ENCODE measurements around the gene B3GALT6.
"Not testable (repeated sequence)": the region's sequence is repeated elsewhere in the genome, so short reads cannot be mapped to it uniquely, and the experiment has no call there.

Gene B3GALT6

GRCh38 chr1:1239614-1240347, 7.7 kb downstream of the B3GALT6 start:
- DNase-seq: no peak
- in situ Hi-C loops (cut with MboI; ENCODE audit: low pct_unique_long_range_greater_than_20kb, low sequenced_read_pairs): loop anchor here (25.0 kb wide), 1 partner anchor 102 kb away; no protein-coding TSS in a partner anchor

GRCh38 chr1:1240348-1240732, 8.3 kb downstream of the B3GALT6 start:
- no peak for DNase-seq
- in situ Hi-C loops (cut with MboI; ENCODE audit: low pct_unique_long_range_greater_than_20kb, low sequenced_read_pairs): loop anchor here (25.0 kb wide), 1 partner anchor 103 kb away; no protein-coding TSS in a partner anchor

DNA sequence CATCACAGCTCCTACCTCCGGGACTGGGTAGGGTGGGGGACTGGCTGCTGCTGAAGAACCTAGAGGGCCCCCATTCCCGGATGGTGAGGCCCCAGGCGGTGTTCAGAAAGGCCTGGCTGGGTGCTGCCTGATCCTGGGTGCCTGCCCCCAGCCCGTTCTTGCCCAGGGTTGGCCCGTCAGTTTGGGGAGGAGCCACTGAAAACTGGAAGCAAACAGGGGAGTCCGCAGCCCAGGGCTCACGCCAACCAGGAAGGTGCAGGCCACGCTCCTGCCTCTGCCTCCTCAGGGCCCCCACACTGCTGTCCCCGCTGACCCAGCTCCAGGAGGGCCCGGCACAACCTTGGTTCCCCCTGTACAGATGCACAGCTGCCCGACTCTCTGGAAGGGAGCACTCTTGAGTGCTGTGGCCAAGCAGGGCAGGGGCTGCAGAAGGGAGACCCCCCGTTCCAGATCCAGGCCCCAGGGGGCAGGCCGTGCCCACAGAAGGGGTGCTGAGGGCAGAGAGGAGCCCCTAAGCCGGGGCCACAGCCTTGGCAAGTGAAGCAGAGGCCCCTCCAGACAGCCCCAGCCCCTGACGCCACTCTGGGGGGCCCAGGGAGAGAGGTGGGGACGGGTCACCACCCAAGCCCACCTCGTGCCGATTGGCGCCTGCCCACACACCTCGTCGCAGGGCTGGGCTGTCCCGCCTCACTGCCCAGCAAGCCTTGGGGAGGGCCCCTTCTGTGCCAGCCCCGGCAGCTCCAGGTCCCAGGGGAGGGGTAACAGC, 9.0 kb downstream of the B3GALT6 start:
- in situ Hi-C loops (cut with MboI; ENCODE audit: low pct_unique_long_range_greater_than_20kb, low sequenced_read_pairs): loop anchor here (25.0 kb wide), 1 partner anchor 104 kb away; no protein-coding TSS in a partner anchor
- no peak for DNase-seq

GRCh38 chr1:1241588-1242219, 9.7 kb downstream of the B3GALT6 start:
- in situ Hi-C loops (cut with MboI; ENCODE audit: low pct_unique_long_range_greater_than_20kb, low sequenced_read_pairs): loop anchor here (25.0 kb wide), 1 partner anchor 104 kb away; no protein-coding TSS in a partner anchor
- no peak for DNase-seq

DNA sequence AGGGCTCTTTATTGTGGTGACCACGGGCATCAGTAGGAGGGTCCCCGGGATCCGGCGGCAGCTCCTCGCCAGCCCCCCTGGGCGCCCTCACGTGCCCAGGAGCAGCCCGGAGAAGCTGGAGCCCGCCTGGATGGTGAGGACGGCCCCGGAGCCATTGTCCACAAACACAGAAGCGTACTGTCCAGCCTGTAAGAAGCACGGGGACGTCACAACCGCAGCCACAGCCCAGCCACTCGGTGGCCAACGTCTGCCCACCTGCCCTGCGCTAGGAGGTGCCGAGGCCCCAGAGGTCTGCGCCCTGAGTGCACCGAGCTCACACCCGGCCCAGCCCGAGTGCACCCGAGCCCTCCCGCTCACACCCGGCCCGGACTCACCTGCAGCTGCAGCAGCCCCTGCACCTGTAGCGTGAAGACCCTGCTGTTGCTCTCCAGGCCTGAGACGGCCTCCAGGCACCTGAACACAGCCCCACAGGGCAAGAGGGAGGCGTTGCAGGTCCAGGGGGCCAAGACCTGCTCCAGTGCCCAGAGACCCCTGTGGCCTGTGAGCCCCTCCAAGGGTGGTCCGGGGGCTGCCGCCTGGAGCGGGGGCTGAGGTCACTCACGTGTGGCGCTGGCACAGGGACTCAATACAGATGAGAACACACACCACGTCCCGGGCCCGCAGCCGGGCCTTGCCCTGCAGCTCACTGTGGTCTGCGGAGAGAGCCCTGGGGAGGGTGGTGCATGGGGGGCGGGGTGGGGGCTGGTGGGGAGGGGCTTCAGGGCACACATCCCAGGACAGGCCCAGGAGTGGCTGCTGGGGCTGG, 10.6 kb downstream of the B3GALT6 start:
- in situ Hi-C loops (cut with MboI; ENCODE audit: low pct_unique_long_range_greater_than_20kb, low sequenced_read_pairs): loop anchor here (25.0 kb wide), 1 partner anchor 105 kb away; no protein-coding TSS in a partner anchor
- no peak for DNase-seq

GRCh38 chr1:1243266-1243660, 11.2 kb downstream of the B3GALT6 start:
- no peak for DNase-seq
- in situ Hi-C loops (cut with MboI; ENCODE audit: low pct_unique_long_range_greater_than_20kb, low sequenced_read_pairs): loop anchor here (25.0 kb wide), 1 partner anchor 106 kb away; no protein-coding TSS in a partner anchor

DNA sequence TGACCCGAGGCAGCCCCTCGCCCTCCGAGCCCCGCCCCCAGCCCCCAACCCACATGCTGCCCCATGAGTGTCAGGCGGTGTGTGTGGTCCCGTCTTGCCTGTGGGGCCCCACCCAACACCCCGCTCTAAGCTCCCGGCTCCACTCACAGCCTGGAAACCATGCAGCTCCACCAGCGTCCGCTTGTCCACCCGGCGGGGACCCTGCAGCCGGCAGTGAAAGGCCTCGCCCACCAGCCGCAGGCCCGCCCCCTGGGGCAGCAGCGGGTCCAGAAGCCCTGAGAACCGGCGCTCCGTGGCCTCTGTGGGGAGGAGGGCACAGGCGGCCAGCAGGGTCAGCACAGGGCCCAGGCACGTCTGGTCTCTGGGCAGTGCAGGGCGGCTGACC, 11.8 kb downstream of the B3GALT6 start:
- no peak for DNase-seq
- in situ Hi-C loops (cut with MboI; ENCODE audit: low pct_unique_long_range_greater_than_20kb, low sequenced_read_pairs): loop anchor here (25.0 kb wide), 1 partner anchor 106 kb away; no protein-coding TSS in a partner anchor

- DNase-seq: no peak
- in situ Hi-C loops (cut with MboI; ENCODE audit: low pct_unique_long_range_greater_than_20kb, low sequenced_read_pairs): loop anchor here (25.0 kb wide), 1 partner anchor 107 kb away; no protein-coding TSS in a partner anchor
Measured at GRCh38 chr1:1244192-1244811, 12.3 kb downstream of the B3GALT6 start.

GRCh38 chr1:1245178-1245816, 13.3 kb downstream of the B3GALT6 start:
- DNase-seq: no peak
- in situ Hi-C loops (cut with MboI; ENCODE audit: low pct_unique_long_range_greater_than_20kb, low sequenced_read_pairs): loop anchor here (25.0 kb wide), 1 partner anchor 108 kb away; no protein-coding TSS in a partner anchor

- no peak for DNase-seq
- in situ Hi-C loops (cut with MboI; ENCODE audit: low pct_unique_long_range_greater_than_20kb, low sequenced_read_pairs): loop anchor here (25.0 kb wide), 1 partner anchor 109 kb away; no protein-coding TSS in a partner anchor
Measured at GRCh38 chr1:1245817-1246576, 14.0 kb downstream of the B3GALT6 start.

DNA sequence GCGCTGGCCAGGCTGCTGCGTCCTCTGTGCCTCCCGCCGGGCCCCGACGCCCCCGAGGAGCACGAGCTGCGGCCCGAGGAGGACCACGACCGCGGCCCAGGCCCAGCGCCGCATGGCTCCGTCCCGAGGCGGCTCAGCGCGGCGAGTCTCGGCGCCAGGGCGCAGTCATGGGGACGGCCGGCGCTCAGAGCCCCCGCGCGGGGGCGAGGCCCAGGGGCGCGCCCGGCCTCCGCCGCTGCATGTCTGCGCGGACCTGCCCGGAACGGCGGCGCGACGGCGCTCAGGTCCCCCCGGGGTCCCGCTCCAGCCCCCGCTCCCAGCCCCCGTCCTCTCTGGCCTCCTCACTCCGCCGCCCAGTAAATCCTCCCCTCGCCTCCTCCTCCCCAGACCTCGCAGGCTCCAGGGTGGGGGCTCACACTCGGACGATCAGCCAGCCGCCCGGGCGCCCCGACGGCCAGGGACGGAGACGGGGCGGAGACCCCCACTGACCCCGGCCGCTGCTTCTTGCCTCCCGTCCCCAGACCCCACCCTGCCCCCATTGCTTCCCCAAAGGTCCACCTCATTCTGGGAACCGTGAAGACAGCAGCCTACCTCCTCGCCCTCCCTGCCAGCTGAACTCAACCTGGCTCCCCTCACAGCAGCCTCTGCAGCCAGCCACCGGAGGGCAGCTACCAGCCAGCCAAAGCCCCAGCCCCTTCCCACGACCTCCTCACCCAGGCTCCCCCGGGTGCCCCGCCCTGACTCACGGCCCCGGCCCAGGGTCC, 14.7 kb downstream of the B3GALT6 start, which contains the start of gene C1QTNF12:
TSS of gene C1QTNF12 (minus strand) at position 146 of the 764 bp plus-strand sequence. CDS start at position 114, 32 bp downstream.
- no peak for DNase-seq
- in situ Hi-C loops (cut with MboI; ENCODE audit: low pct_unique_long_range_greater_than_20kb, low sequenced_read_pairs): loop anchor here (25.0 kb wide), 1 partner anchor 109 kb away; no protein-coding TSS in a partner anchor

- in situ Hi-C loops (cut with MboI; ENCODE audit: low pct_unique_long_range_greater_than_20kb, low sequenced_read_pairs): loop anchor here (25.0 kb wide), 1 partner anchor 110 kb away; no protein-coding TSS in a partner anchor
- DNase-seq: no peak
Measured at GRCh38 chr1:1247341-1247913, 15.4 kb downstream of the B3GALT6 start.

DNA sequence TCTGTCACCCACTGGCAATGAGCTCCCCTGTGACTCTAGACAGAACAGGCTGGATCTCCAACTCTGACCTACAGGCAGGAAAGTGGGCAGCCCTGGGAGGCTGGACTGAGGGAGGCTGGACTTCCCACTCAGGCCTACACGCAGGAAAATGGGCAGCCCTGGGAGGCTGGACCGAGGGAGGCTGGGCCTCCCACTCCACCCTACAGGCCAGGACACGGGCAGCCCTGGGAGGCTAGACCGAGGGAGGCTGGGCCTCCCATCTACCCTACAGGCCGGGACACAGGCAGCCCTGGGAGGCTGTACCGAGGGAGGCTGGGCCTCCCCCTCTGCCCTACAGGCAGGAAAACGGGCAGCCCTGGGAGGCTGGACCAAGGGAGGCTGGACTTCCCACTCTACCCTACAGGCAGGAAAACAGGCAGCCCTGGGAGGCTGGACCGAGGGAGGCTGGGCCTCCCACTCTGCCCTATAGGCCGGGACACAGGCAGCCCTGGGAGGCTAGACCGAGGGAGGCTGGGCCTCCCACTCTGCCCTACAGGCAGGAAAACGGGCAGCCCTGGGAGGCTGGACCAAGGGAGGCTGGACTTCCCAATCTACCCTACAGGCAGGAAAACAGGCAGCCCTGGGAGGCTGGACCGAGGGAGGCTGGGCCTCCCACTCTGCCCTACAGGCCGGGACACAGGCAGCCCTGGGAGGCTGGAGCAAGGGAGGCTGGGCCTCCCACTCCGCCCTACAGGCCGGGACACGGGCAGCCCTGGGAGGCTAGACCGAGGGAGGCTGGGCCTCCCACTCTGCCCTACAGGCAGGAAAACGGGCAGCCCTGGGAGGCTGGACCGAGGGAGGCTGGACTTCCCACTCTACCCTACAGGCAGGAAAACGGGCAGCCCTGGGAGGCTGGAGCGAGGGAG, 16.2 kb downstream of the B3GALT6 start:
- in situ Hi-C loops (cut with MboI; ENCODE audit: low pct_unique_long_range_greater_than_20kb, low sequenced_read_pairs): loop anchor here (25.0 kb wide), 1 partner anchor 111 kb away; no protein-coding TSS in a partner anchor
- not testable (repeated sequence) for DNase-seq

- in situ Hi-C loops (cut with MboI; ENCODE audit: low pct_unique_long_range_greater_than_20kb, low sequenced_read_pairs): no loop called here
- peak; percentile 53 for DNase-seq
Measured at GRCh38 chr1:1250786-1251284, 18.8 kb downstream of the B3GALT6 start.

GRCh38 chr1:1253314-1253713, 21.3 kb downstream of the B3GALT6 start:
- in situ Hi-C loops (cut with MboI; ENCODE audit: low pct_unique_long_range_greater_than_20kb, low sequenced_read_pairs): no loop called here
- DNase-seq: no peak

Measured in KBM-7 (cell line).